ENCODE measurements around the gene FER1L5. TPM values are rescaled to one million over a fixed set of nuclear protein-coding genes. Genes with fewer than 3 reads are reported as not detected.
"Not testable (repeated sequence)": the region's sequence is repeated elsewhere in the genome, so short reads cannot be mapped to it uniquely, and the experiment has no call there.

FER1L5 gene
- total RNA-seq, 1 experiment from 2014 or later, result 0.09 TPM

DNA sequence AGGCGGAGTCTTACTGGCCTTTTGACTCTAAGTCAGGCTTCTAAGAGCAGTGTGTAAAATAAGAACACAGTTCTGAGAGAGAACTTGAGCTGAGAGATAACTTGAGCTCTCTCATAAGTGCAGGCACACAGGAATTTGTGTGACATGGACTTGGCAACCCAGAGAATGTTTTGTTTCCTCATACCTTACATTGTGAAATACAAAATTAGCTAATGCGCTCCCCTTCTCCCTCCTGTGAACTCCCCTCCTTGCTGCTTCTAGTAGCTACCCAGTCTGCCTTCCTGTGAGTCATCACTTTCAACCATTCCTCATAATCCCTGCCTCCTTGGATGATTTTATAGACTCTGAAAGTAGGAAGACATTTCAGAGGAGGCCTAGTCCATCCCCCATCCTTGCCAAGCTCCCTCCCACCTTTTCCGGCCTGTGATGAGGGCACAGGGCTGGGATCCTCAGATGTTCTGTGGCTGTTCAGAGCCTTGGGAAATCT lies 22.6 kb downstream of the FER1L5 start:
- DNase-seq, result peak; percentile 76 to 99
- BruUV-seq (replicated peaks), result no TSS peak
- Histone ChIP-seq H3F3A (ENCODE audit: insufficient read depth, low read depth) (peaks cover 25% of the 10 kb centered on the region), H4K20me1 (ENCODE audit: insufficient read depth) (no peaks in the 10 kb centered on the region), H3K27ac (peak overlapping the region; percentile 82), H3K27me3 (ENCODE audit: insufficient read depth, low read depth) (no peaks in the 10 kb centered on the region), H3K79me2 (ENCODE audit: low read depth) (no peaks in the 10 kb centered on the region), H3K36me3 (ENCODE audit: low read depth) (0 out of 2 replicates have a peak, but pooled peaks cover 4% of the 10 kb centered on the region), H3K4me3 (peak overlapping the region; percentile 23; the same call in 1 of the 2 replicates), H3K4me2 (peak overlapping the region; percentile 67), H3K9me3 (ENCODE audit: insufficient read depth, low read depth) (peaks cover 17% of the 10 kb centered on the region), H2AFZ (peak overlapping the region; percentile 65), H3K4me1 (replicated peaks; ENCODE audit: insufficient read depth) (peaks cover 19% of the 10 kb centered on the region), H3K9me2 (ENCODE audit: insufficient read depth) (no peaks in the 10 kb centered on the region)
- ChIA-PET POLR2A (ENCODE audit: unreplicated experiment) (interaction anchor here (0.6 to 1.2 kb wide), 9 partner anchors 12 to 528 kb away, joined by 4 to 16 read pairs (median 9); partner anchors contain the start of gene CNNM4), CTCF (interaction anchor here (0.6 to 0.7 kb wide), 3 partner anchors 44 to 305 kb away, joined by 3 to 5 read pairs (median 4); no protein-coding TSS in a partner anchor)
- intact Hi-C loops (cut with micrococcal nuclease; ENCODE audit: unreplicated experiment), result loop anchor here (1.0 kb wide), 2 partner anchors 27 to 136 kb away; partner anchors contain the start of gene KANSL3
- no peak for TF ChIP-seq EZH2 (IDR thresholded peaks at IDR 0.05; ENCODE audit: low read depth)
- TF ChIP-seq CTCF (conservative IDR thresholded peaks at IDR 0.05), result no peak

GRCh38 chr2:96665717-96666116 lies 23.2 kb downstream of the FER1L5 start:
- H3K4me2 ChIP-seq, result peak overlapping the region; percentile 26
- peaks cover 25% of the 10 kb centered on the region for H3F3A ChIP-seq (ENCODE audit: insufficient read depth, low read depth)
- ChIA-PET CTCF (interaction anchor here (0.6 kb wide), 1 partner anchor 78 kb away, joined by 3 read pairs; no protein-coding TSS in a partner anchor), POLR2A (ENCODE audit: unreplicated experiment) (interaction anchor here (0.7 to 1.2 kb wide), 4 partner anchors 28 to 287 kb away, joined by 4 to 9 read pairs (median 6); no protein-coding TSS in a partner anchor)
- intact Hi-C loops (cut with micrococcal nuclease; ENCODE audit: unreplicated experiment), result loop anchor here (1.0 kb wide), 2 partner anchors 27 to 136 kb away; partner anchors contain the start of gene KANSL3
- H2AFZ ChIP-seq, result peak overlapping the region; percentile 1; the same call in 1 of the 2 replicates
- not testable (repeated sequence) for H3K4me3 ChIP-seq; H4K20me1 ChIP-seq (ENCODE audit: insufficient read depth); DNase-seq; H3K9me2 ChIP-seq (ENCODE audit: insufficient read depth); H3K36me3 ChIP-seq (ENCODE audit: low read depth); H3K27me3 ChIP-seq (ENCODE audit: insufficient read depth, low read depth); H3K79me2 ChIP-seq (ENCODE audit: low read depth)
- peak overlapping the region; percentile 82 for H3K27ac ChIP-seq
- H3K9me3 ChIP-seq (ENCODE audit: insufficient read depth, low read depth), result peaks cover 17% of the 10 kb centered on the region
- peaks cover 19% of the 10 kb centered on the region for H3K4me1 ChIP-seq (replicated peaks; ENCODE audit: insufficient read depth)
- BruUV-seq (replicated peaks), result TSS peak; percentile 93

DNA sequence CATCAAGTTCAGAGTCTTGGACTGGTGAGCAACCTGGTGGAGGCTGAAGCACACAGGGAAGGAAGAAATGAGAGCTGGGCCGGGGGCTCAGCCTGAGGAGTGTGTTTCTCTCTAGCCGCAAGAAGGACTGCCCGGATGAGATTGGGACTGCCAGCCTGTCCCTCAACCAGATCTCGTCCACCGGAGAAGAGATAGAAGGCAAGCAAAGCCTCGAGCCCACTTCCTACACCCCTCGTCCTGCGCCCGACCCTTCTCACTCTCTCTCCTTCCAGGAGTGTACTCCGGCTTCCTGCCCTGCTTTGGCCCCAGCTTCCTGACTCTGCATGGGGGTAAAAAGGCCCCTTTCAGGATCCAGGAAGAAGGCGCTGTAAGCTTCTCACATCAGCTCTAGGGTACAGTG lies 26.2 kb downstream of the FER1L5 start:
- peaks cover 20% of the 10 kb centered on the region for H3F3A ChIP-seq (ENCODE audit: insufficient read depth, low read depth)

More for the DNA sequence above, 26.2 kb downstream of the FER1L5 start:
- Histone ChIP-seq H2AFZ (no peak overlapping the region), H3K27me3 (ENCODE audit: insufficient read depth, low read depth) (no peaks in the 10 kb centered on the region), H3K4me3 (no peak overlapping the region), H3K9me2 (ENCODE audit: insufficient read depth) (no peaks in the 10 kb centered on the region), H3K9me3 (ENCODE audit: insufficient read depth, low read depth) (peaks cover 8% of the 10 kb centered on the region), H3K79me2 (ENCODE audit: low read depth) (no peaks in the 10 kb centered on the region), H3K4me2 (no peak overlapping the region), H3K36me3 (ENCODE audit: low read depth) (0 out of 2 replicates have a peak, but pooled peaks cover 4% of the 10 kb centered on the region), H3K4me1 (replicated peaks; ENCODE audit: insufficient read depth) (peaks cover 19% of the 10 kb centered on the region), H3K27ac (no peak overlapping the region), H4K20me1 (ENCODE audit: insufficient read depth) (no peaks in the 10 kb centered on the region)
- ChIA-PET POLR2A (ENCODE audit: unreplicated experiment) (no interaction called here), CTCF (no interaction called here)
- no peak for TF ChIP-seq CTCF (conservative IDR thresholded peaks at IDR 0.05)
- no peak for TF ChIP-seq EZH2 (IDR thresholded peaks at IDR 0.05; ENCODE audit: low read depth)
- no TSS peak for BruUV-seq (replicated peaks)
- DNase-seq, result no peak
- intact Hi-C loops (cut with micrococcal nuclease; ENCODE audit: unreplicated experiment), result no loop called here

Measured in PC-9 (cell line).